22Rv1 (cell line): Measurements from ENCODE around the gene CBFA2T2.

Experiments used
- CTCF ChIP-seq: fragments of 450-650 bp; IDR thresholded peaks from 2 replicates; pipeline ENCODE4 v1.5.1; 2017; ENCODE audit warnings: mild to moderate bottlenecking
- ZFX ChIP-seq: fragments of 450-650 bp; IDR thresholded peaks from 2 replicates; pipeline ENCODE4 v1.6.1; 2017; ENCODE audit warnings: antibody characterized with exemption, borderline replicate concordance

GRCh38 chr20:33653900-33654596 is 164.2 kb downstream of the CBFA2T2 start:
- no peak for TF ChIP-seq CTCF
- TF ChIP-seq ZFX: no peak
